Raji (cell line): ENCODE results near the gene CMC4.

Experiments
- POLR2A ChIP-seq: IDR thresholded peaks from 2 replicates; pipeline ENCODE4 v1.6.1; 2011; ENCODE audit warnings: low read depth, low read length, control low read depth; ENCODE audit not compliant: insufficient read depth

Gene CMC4

DNA sequence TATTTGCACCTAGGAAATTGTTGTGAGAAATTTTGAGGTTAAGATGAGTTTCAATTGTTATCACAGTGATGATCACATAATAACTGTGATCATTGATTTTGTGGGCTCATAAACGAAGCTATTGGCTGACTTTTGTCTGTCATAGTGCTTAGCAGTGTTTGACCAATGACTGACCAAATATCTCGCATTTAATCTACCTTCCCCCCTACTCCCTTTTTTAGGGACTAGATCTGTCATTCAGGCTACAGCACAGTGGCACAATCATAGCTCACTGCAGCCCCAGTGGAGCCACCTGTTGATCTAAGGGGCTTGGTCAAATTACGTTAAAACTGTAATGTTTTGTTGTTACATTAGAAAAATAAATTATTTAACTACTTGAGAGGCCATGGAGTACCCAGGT is 42.8 kb downstream of the CMC4 start:
- 0 out of 2 replicates have a peak, but pooled peaks have one; percentile 11 for TF ChIP-seq POLR2A

GRCh38 chrX:155027509-155028066 is 43.3 kb downstream of the CMC4 start:
- TF ChIP-seq POLR2A = no peak

DNA sequence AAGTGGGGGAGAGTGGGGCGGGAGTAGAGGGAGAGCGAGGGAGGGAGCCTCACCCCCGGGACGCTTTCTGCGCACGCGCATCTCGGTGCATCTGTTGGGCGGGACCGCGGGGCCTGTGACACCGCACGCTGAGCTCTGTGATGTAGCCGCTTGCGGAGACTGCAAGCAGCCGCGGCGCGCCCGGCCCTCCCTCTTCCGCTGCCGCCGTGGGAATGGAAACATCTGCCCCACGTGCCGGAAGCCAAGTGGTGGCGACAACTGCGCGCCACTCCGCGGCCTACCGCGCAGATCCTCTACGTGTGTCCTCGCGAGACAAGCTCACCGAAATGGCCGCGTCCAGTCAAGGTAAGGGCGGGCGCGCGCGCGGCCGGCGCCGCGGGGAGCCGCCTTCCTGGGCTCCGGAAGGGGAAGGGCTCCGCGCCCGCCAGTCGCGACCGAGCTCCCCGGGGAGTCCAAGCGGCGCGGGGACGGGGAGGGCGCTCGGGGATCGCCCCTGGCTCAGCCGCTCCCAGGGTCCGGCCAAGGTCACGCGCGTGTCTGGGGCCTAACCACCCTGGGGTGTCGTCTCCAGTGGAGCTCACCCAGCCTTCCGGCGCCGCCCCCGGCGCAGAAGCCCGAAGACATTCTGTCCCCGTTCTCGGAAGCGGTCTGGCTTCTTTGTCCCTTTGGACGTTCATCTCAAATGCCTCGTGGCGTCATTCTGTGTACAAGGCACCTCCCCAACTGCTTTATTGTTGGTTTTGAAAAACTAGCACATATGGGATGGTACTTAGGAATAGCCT is 44.0 kb downstream of the CMC4 start, which contains the start of gene FUNDC2:
FUNDC2 (plus strand) TSS at position 118 of the 782 bp plus-strand sequence; CDS start at position 213, 95 bp downstream.
- peak; percentile 71 for TF ChIP-seq POLR2A

GRCh38 chrX:155026420-155026726 is 44.6 kb downstream of the CMC4 start:
- TF ChIP-seq POLR2A = no peak; the same call in 1 of the 2 replicates

DNA sequence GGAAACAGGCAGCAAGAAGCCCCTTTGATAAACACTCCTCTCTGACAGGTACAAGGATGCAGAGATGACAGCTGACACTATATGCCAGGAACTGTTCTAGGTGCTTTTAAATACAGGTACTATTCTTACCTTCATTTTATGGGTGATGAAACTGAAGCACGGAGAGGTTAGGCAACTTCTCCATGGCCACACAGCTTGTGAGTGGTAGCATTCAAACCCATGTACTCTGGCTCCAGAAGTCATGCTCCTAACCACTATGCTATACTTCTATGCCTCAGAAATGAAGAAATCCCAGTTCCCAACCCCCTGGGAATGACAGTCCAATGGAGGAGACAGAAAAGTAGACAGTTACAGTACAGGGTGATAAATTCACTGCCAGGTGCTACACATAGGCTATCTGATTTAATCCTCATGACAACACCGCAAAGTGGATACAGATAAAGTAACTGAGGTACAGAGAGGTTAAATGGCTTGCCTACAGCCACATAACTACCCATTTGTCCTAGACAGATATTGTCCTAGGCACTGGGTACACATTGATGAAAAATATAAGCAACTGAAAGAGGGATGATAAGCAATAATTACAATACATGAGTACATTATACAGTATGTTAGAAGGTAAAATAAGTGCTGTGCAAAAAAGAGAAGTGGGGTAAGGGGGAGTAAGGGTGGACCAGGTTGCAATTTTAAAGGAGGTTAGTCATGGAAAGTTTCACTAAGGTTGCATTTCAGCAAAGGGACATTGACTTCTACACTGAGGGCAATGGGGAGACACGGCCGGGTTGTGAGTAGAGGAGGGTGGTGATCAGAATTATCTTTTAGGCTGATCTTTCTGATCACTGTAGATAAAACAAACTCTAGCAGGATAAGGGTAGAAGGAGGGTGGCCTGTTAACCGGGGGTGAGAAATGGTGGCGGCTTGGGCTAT is 46.8 kb downstream of the CMC4 start:
- no peak for TF ChIP-seq POLR2A

DNA sequence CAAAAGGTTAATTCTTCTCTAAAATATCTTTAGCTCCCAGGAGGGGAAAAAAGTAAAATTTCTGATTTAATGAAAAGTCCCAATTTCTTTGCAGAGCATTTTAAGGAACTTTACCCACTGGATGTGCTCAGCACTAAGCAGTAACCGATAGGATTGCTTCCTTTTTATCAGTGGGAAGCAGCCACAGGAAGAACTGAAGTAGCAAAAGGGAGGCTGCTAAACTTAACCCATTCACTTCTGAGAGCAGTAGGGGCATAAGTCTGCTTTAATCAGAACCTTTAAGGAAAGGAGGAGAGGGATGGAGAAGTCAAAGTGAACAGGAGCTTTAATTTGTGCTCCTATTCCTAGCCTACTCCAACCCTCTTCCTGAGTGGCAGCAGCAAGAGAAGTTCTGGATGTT is 48.4 kb downstream of the CMC4 start, which contains the start of gene F8:
F8 (minus strand) TSS at position 139 of the 400 bp plus-strand sequence. CDS start 171 bp downstream, outside the sequence.
- TF ChIP-seq POLR2A = no peak

- no peak for TF ChIP-seq POLR2A
These were observed 50.3 kb downstream of the CMC4 start for GRCh38 chrX:155020591-155020990.
